BE2C (cell line): ENCODE data around the gene SMPD3.

Experiments
- DNase-seq: peaks from one replicate; pipeline ENCODE4 v3.0.0-alpha.2; 2020
- H3K27me3 ChIP-seq: fragments of 250-450 bp; sonication (Bioruptor Pico); 2 replicates; pipeline ENCODE4 v1.5.1; 2020; ENCODE audit warnings: mild to moderate bottlenecking
- H3K36me3 ChIP-seq: fragments of 250-450 bp; sonication (Bioruptor Pico); 2 replicates; pipeline ENCODE4 v1.5.1; 2020; ENCODE audit warnings: mild to moderate bottlenecking
- H3K4me1 ChIP-seq: fragments of 250-450 bp; sonication (Bioruptor Pico); 2 replicates; pipeline ENCODE4 v1.5.1; 2020
- H3K4me3 ChIP-seq: 2 replicates; pipeline ENCODE4 v1.5.1; 2011; ENCODE audit warnings: low read depth, low read length
- H3K9me3 ChIP-seq: fragments of 250-450 bp; sonication (Bioruptor Pico); 2 replicates; pipeline ENCODE4 v1.5.1; 2020
- CTCF ChIP-seq: IDR thresholded peaks from 2 replicates; pipeline ENCODE4 v1.5.1; 2012; ENCODE audit warnings: mild to moderate bottlenecking, low read depth, low read length

Gene SMPD3

GRCh38 chr16:68455631-68456030, 7.3 kb upstream of the SMPD3 start:
- TF ChIP-seq CTCF: no peak
- Histone ChIP-seq H3K4me3 (no peak overlapping the region), H3K36me3 (no peaks in the 10 kb centered on the region), H3K27me3 (no peaks in the 10 kb centered on the region), H3K9me3 (no peaks in the 10 kb centered on the region), H3K4me1 (no peaks in the 10 kb centered on the region)
- no peak for DNase-seq

GRCh38 chr16:68454920-68455435, 6.7 kb upstream of the SMPD3 start:
- Histone ChIP-seq H3K4me3 (no peak overlapping the region), H3K4me1 (no peaks in the 10 kb centered on the region), H3K27me3 (no peaks in the 10 kb centered on the region), H3K36me3 (no peaks in the 10 kb centered on the region), H3K9me3 (no peaks in the 10 kb centered on the region)
- no peak for DNase-seq
- no peak for TF ChIP-seq CTCF

GRCh38 chr16:68453816-68454215, 5.5 kb upstream of the SMPD3 start:
- H3K4me1 ChIP-seq: 0 out of 2 replicates have a peak, but pooled peaks cover 2% of the 10 kb centered on the region
- DNase-seq: no peak
- no peaks in the 10 kb centered on the region for H3K9me3 ChIP-seq
- TF ChIP-seq CTCF: no peak
- no peaks in the 10 kb centered on the region for H3K36me3 ChIP-seq
- no peaks in the 10 kb centered on the region for H3K27me3 ChIP-seq
- H3K4me3 ChIP-seq: no peak overlapping the region

DNA sequence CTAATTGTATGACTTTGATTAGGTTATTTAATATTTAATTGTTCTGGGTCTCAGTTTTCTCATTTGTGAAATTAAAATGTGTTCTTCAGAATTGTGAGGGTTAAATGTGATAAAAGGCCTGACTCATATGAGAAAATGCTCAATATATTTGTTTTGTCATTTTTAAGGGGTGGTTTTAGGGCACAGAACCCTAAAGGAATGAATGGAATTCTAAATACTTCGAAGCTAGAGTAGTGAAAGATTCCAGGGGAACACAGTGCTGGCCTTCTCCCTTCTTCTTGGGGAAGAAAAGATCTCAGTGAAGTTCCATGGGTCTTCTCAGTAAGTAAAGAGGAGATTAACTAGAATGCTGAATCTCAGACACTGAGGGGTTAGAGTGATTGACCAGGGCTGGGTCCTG, 3.9 kb upstream of the SMPD3 start:
- DNase-seq: no peak
- Histone ChIP-seq H3K36me3 (no peaks in the 10 kb centered on the region), H3K4me1 (peaks cover 2% of the 10 kb centered on the region; the same call in 1 of the 2 replicates), H3K9me3 (no peaks in the 10 kb centered on the region), H3K4me3 (no peak overlapping the region), H3K27me3 (peaks cover 8% of the 10 kb centered on the region)
- TF ChIP-seq CTCF: no peak

GRCh38 chr16:68451676-68452075, 3.4 kb upstream of the SMPD3 start:
- no peak for DNase-seq
- no peaks in the 10 kb centered on the region for H3K36me3 ChIP-seq
- no peak for TF ChIP-seq CTCF
- no peaks in the 10 kb centered on the region for H3K9me3 ChIP-seq
- no peak overlapping the region for H3K4me3 ChIP-seq
- peaks cover 2% of the 10 kb centered on the region; the same call in 1 of the 2 replicates for H3K4me1 ChIP-seq
- peaks cover 13% of the 10 kb centered on the region for H3K27me3 ChIP-seq

GRCh38 chr16:68450741-68451255, 2.5 kb upstream of the SMPD3 start:
- H3K36me3 ChIP-seq: no peaks in the 10 kb centered on the region
- no peak for TF ChIP-seq CTCF
- H3K9me3 ChIP-seq: no peaks in the 10 kb centered on the region
- peaks cover 20% of the 10 kb centered on the region for H3K27me3 ChIP-seq
- no peak for DNase-seq
- no peak overlapping the region for H3K4me3 ChIP-seq
- peaks cover 2% of the 10 kb centered on the region; the same call in 1 of the 2 replicates for H3K4me1 ChIP-seq
